Stimulated activated CD8-positive, alpha-beta memory T cell treated with anti-CD3 and anti-CD28 coated beads, Interleukin-4, amount 100 ng/mL, for 48 hours (primary cell): ENCODE results near the gene PLAGL1.
"Not testable (repeated sequence)": the region's sequence is repeated elsewhere in the genome, so short reads cannot be mapped to it uniquely, and the experiment has no call there.

Experiments used
- DNase-seq: peaks from one replicate; pipeline ENCODE4 v3.0.0-alpha.2; 2020

The PLAGL1 gene

GRCh38 chr6:143936778-143937667 lies 71.0 kb downstream of the PLAGL1 start:
- no peak for DNase-seq

- no peak for DNase-seq
These were observed 71.7 kb downstream of the PLAGL1 start for GRCh38 chr6:143936347-143936746.

- DNase-seq = no peak
These were observed 73.2 kb downstream of the PLAGL1 start for GRCh38 chr6:143934867-143935266.

- DNase-seq = no peak
These were observed 73.7 kb downstream of the PLAGL1 start for GRCh38 chr6:143934331-143934730.

GRCh38 chr6:143929975-143930374 lies 78.1 kb downstream of the PLAGL1 start:
- no peak for DNase-seq

GRCh38 chr6:143928853-143929252 lies 79.2 kb downstream of the PLAGL1 start:
- no peak for DNase-seq

- not testable (repeated sequence) for DNase-seq
These were observed 91.0 kb downstream of the PLAGL1 start for GRCh38 chr6:143917026-143917425.

- DNase-seq = no peak
These were observed 95.4 kb downstream of the PLAGL1 start for GRCh38 chr6:143912671-143913070.

GRCh38 chr6:143911028-143911427 lies 97.0 kb downstream of the PLAGL1 start:
- no peak for DNase-seq

GRCh38 chr6:143902827-143903226 lies 105.2 kb downstream of the PLAGL1 start:
- no peak for DNase-seq

GRCh38 chr6:143901885-143902750 lies 105.9 kb downstream of the PLAGL1 start:
- no peak for DNase-seq

GRCh38 chr6:143900358-143900757 lies 107.7 kb downstream of the PLAGL1 start:
- DNase-seq = no peak

- DNase-seq = no peak
These were observed 111.8 kb downstream of the PLAGL1 start for GRCh38 chr6:143896126-143896860.

- no peak for DNase-seq
These were observed 113.4 kb downstream of the PLAGL1 start for GRCh38 chr6:143894655-143895054.
